Tibial nerve (tissue), 3 donors: ENCODE data around the gene MAZ.

ENCODE experiments used
- CTCF ChIP-seq, 5 experiments: fragments of 200-600 bp in 3 of 5; fragments of 450-650 bp in 2 of 5; sonication (generic) in 3 of 5; IDR thresholded peaks; one replicate each; pipeline ENCODE4 v1.5.1; 2016 to 2019; ENCODE audit warnings: antibody characterized with exemption in 5 of 5, mild to moderate bottlenecking in 3 of 5, moderate library complexity in 2 of 5
- POLR2A ChIP-seq, 2 donors: fragments of 450-650 bp; IDR thresholded peaks; one replicate each; pipeline ENCODE4 v1.6.1; 2017; ENCODE audit warnings: antibody characterized with exemption in 2 of 2, mild to moderate bottlenecking in 2 of 2, moderate library complexity in 2 of 2

DNA sequence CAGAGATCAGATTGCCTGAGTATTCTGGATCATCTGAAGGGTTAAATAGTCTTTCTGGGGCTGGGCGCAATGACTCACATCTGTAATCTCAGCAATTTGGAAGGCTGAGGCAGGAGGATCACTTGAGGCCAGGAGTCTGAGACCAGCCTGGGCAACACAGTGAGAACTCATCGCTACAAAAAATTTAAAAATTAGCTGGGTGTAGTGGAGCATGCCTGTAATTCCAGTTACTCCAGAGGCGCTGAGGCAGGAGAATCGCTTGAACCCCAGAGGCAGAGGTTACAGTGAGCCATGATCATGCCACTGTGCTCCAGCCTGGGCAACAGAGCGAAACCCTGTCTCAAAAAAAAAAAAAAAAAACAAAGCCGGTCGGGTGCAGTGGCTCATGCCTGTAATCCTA is 29.6 kb downstream of the MAZ start:
- TF ChIP-seq CTCF (IDR thresholded peaks at IDR 0.05) (no peak), POLR2A (IDR thresholded peaks at IDR 0.05) (no peak)
